Measurements from ENCODE around the gene ANKHD1. TPM values are rescaled to one million over a fixed set of nuclear protein-coding genes. Genes with fewer than 3 reads are reported as not detected.
A peak's percentile ranks its signal among the peaks of the same experiment; 100 is the strongest.

ANKHD1 gene
- total and polyA plus RNA-seq, 2 of the 8 experiments (the other 6 are each of a cell fraction or from before 2014, with no cell fraction given), result 69.9 to 108 TPM

- DNase-seq (ENCODE audit: low read depth in 1 of 2, low spot score in 2 of 2), result peak in 1 of 2 experiments; percentile 20
- H2BK5ac ChIP-seq (ENCODE audit: low read depth, low read length), result no peak overlapping the region
- H4K8ac ChIP-seq (ENCODE audit: extremely low read depth, insufficient read depth, low read length), result no peak overlapping the region
- no peak overlapping the region for H2BK20ac ChIP-seq (ENCODE audit: low read length)
- H3K23ac ChIP-seq (ENCODE audit: insufficient read length), result no peak overlapping the region
- peaks cover 0 to 18% (median 6%) of the 10 kb centered on the region in 4 experiments; a peak in 4 of 7 replicates for H3K4me1 ChIP-seq (replicated peaks in 1 of 4; ENCODE audit: control insufficient read depth in 3 of 4, insufficient read depth in 4 of 4, low read length in 3 of 4)
- no peak overlapping the region for H3K4me2 ChIP-seq (ENCODE audit: insufficient read depth in 1 of 2, low read depth in 2 of 2, low read length in 2 of 2)
- POLR2A ChIA-PET (ENCODE audit: partially characterized antibody), result interaction anchor here (1.1 to 14.4 kb wide), 6 partner anchors 9 to 149 kb away, joined by 3 to 191 read pairs (median 41); partner anchors contain the start of genes ANKHD1, APBB3, HARS1 and IK
- H2AK5ac ChIP-seq (ENCODE audit: low read depth, low read length), result no peak overlapping the region
- no peaks in the 10 kb centered on the region; the same call in 1 of the 2 replicates for H3K79me1 ChIP-seq (ENCODE audit: low read depth, low read length)
- no peak overlapping the region for H4K91ac ChIP-seq (replicated peaks; ENCODE audit: insufficient read length, low read length)
- H2BK12ac ChIP-seq (ENCODE audit: low read depth, low read length), result no peak overlapping the region
- no peaks in the 10 kb centered on the region for H3K27me3 ChIP-seq (replicated peaks in 1 of 4; ENCODE audit: control insufficient read depth in 3 of 4, extremely low read depth in 1 of 4, insufficient read depth in 3 of 4, low read length in 3 of 4)
- no peak overlapping the region for H3K18ac ChIP-seq (ENCODE audit: extremely low read depth, low read length)
- peaks cover 11 to 32% (median 25%) of the 10 kb centered on the region in 4 experiments for H3K36me3 ChIP-seq (ENCODE audit: control insufficient read depth in 2 of 4, insufficient read depth in 4 of 4, low read length in 3 of 4)
- H4K20me1 ChIP-seq (replicated peaks in 1 of 2; ENCODE audit: control insufficient read depth in 1 of 2, insufficient read depth in 2 of 2, low read length in 2 of 2), result peaks cover 0 to 7% of the 10 kb centered on the region in 2 experiments
- FAIRE-seq, result no peak
- no peak overlapping the region for H3K14ac ChIP-seq (ENCODE audit: insufficient read length)
- H3K27ac ChIP-seq (ENCODE audit: low read depth, low read length), result no peak overlapping the region
- no peaks in the 10 kb centered on the region for H3K9me3 ChIP-seq (ENCODE audit: insufficient read depth in 2 of 2, low read depth in 1 of 2, low read length in 1 of 2)
- no peak overlapping the region for H4K5ac ChIP-seq (ENCODE audit: insufficient read length, low read depth, low read length)
- H3K9ac ChIP-seq (replicated peaks in 1 of 4; ENCODE audit: extremely low read depth in 1 of 4, low read depth in 3 of 4, low read length in 3 of 4), result no peak overlapping the region
- H3K56ac ChIP-seq (replicated peaks; ENCODE audit: insufficient read length, low read depth, low read length), result no peak overlapping the region
- H2BK15ac ChIP-seq (ENCODE audit: low read length), result no peak overlapping the region
- H3K79me2 ChIP-seq (ENCODE audit: control insufficient read depth in 1 of 2, insufficient read depth in 2 of 2, low read length in 2 of 2), result peaks cover under 1 to 22% of the 10 kb centered on the region in 2 experiments; a peak in 2 of 4 replicates
- no peak for TF ChIP-seq RBBP5 (IDR thresholded peaks at IDR 0.05; ENCODE audit: borderline replicate concordance, low read depth, low read length)
- TF ChIP-seq BCL11A (IDR thresholded peaks at IDR 0.05; ENCODE audit: low read depth in 2 of 2, low read length in 2 of 2), result no peak
- TF ChIP-seq POLR2AphosphoS5 (IDR thresholded peaks at IDR 0.05; ENCODE audit: low read depth, low read length), result 0 out of 2 replicates have a peak, but pooled peaks have one; percentile 57
- TF ChIP-seq SRF (IDR thresholded peaks at IDR 0.05; ENCODE audit: low read depth, low read length), result no peak
- TF ChIP-seq JUND (IDR thresholded peaks at IDR 0.05; ENCODE audit: low read length), result no peak
- TF ChIP-seq E2F6 (IDR thresholded peaks at IDR 0.05), result no peak
- TF ChIP-seq TCF12 (IDR thresholded peaks at IDR 0.05; ENCODE audit: low read depth, low read length), result no peak
- no peak for TF ChIP-seq YY1 (IDR thresholded peaks at IDR 0.05; ENCODE audit: low read depth, low read length)
- no peak overlapping the region for H3K4ac ChIP-seq (replicated peaks; ENCODE audit: insufficient read length, low read depth, low read length)
- H3K23me2 ChIP-seq (ENCODE audit: low read depth, low read length), result peaks cover 6% of the 10 kb centered on the region
- no peak overlapping the region for H3K4me3 ChIP-seq (ENCODE audit: extremely low read depth in 1 of 4, insufficient read depth in 2 of 4, low read depth in 3 of 4, low read length in 4 of 4)
- 84% methylated on average over 11 of the region's 11 CpGs; no CpG with 5 or more reads in 1 of the 2 experiments for WGBS, 2 experiments (ENCODE audit: extremely low coverage in 1 of 2, insufficient coverage in 1 of 2, insufficient read length in 1 of 2, insufficient replicate concordance in 2 of 2, low coverage in 1 of 2, low lambda C conversion rate in 2 of 2, missing lambda C conversion rate in 1 of 2)
- CTCF ChIA-PET (ENCODE audit: partially characterized antibody), result interaction anchor here (0.6 to 1.7 kb wide), 4 partner anchors 25 to 476 kb away, joined by 3 to 4 read pairs (median 3); no protein-coding TSS in a partner anchor
- H2AFZ ChIP-seq (ENCODE audit: low read length), result no peak overlapping the region
- H2BK120ac ChIP-seq (replicated peaks; ENCODE audit: low read depth, low read length), result no peak overlapping the region
Observed at GRCh38 chr5:140550147-140551079, 148.8 kb downstream of the ANKHD1 start.

All from H1 (cell line).